K562 (cell line): ENCODE results near the gene ITGAL. TPM values are rescaled to one million over a fixed set of nuclear protein-coding genes. Genes with fewer than 3 reads are reported as not detected.

ENCODE experiments used
- ASH1L ChIP-seq: fragments of 450-650 bp; IDR thresholded peaks from 2 replicates; pipeline ENCODE4 v1.6.1; 2018; ENCODE audit warnings: borderline replicate concordance, mild to moderate bottlenecking, low read depth; ENCODE audit not compliant: partially characterized antibody
- BCOR ChIP-seq: fragments of 450-650 bp; IDR thresholded peaks from 2 replicates; pipeline ENCODE4 v1.6.1; 2016
- CBX3 ChIP-seq, 2 experiments: IDR thresholded peaks; 1 replicate in 1 of 2; 2 replicates in 1 of 2; pipeline ENCODE4 v1.6.1; 2012; ENCODE audit warnings: inconsistent platforms in 2 of 2, low read length in 2 of 2, borderline replicate concordance in 1 of 2, control low read depth in 1 of 2
- CEBPB ChIP-seq: fragments of 450-650 bp; IDR thresholded peaks from 2 replicates; pipeline ENCODE4 v1.6.1; 2016; ENCODE audit warnings: missing genetic modification characterization, missing compliant biosample characterization
- ESRRA ChIP-seq: fragments of 450-650 bp; IDR thresholded peaks from 2 replicates; pipeline ENCODE4 v1.6.1; 2014; ENCODE audit warnings: low read depth, mild to moderate bottlenecking, moderate library complexity, borderline replicate concordance
- ESRRB ChIP-seq: fragments of 250-450 bp; sonication (Bioruptor Pico); IDR thresholded peaks from 2 replicates; pipeline ENCODE4 v1.5.0; 2020; ENCODE audit warnings: mild to moderate bottlenecking, moderate library complexity, borderline replicate concordance
- FOXK1 ChIP-seq: sonication (generic); formaldehyde crosslinking; IDR thresholded peaks from 2 replicates; pipeline ENCODE4 v1.8.0; 2022; ENCODE audit warnings: missing genetic modification reagents, mild to moderate bottlenecking, borderline replicate concordance
- FOXP1 ChIP-seq: sonication (generic); formaldehyde crosslinking; IDR thresholded peaks from 2 replicates; pipeline ENCODE4 v1.8.0; 2022; ENCODE audit warnings: mild to moderate bottlenecking, missing genetic modification reagents
- HDGF ChIP-seq: fragments of 450-650 bp; IDR thresholded peaks from 2 replicates; pipeline ENCODE4 v1.6.1; 2016
- JUN ChIP-seq, 2 experiments: sonication (generic) in 1 of 2; formaldehyde crosslinking in 1 of 2; IDR thresholded peaks; 2 replicates each; pipeline versions ENCODE4 v1.6.1 to v1.8.0; 2012 to 2022; ENCODE audit warnings: borderline replicate concordance in 2 of 2, mild to moderate bottlenecking in 2 of 2, improper control_type of control experiment in 1 of 2, low read depth in 1 of 2, low read length in 1 of 2, missing genetic modification reagents in 1 of 2
- MBD2 ChIP-seq: sonication (generic); IDR thresholded peaks from 2 replicates; pipeline ENCODE4 v1.6.1; 2016; ENCODE audit warnings: low read depth, borderline replicate concordance
- MCM7 ChIP-seq, 2 experiments: fragments of 450-650 bp; IDR thresholded peaks; 2 replicates each; pipeline ENCODE4 v1.6.1; 2016 to 2018
- NCOA1 ChIP-seq: fragments of 450-650 bp; IDR thresholded peaks from 2 replicates; pipeline ENCODE4 v1.6.1; 2016; ENCODE audit warnings: low read depth
- NR0B1 ChIP-seq: fragments of 450-650 bp; IDR thresholded peaks from one replicate; pipeline ENCODE4 v1.6.1; 2018; ENCODE audit warnings: mild to moderate bottlenecking, moderate library complexity; ENCODE audit not compliant: partially characterized antibody
- PML ChIP-seq: IDR thresholded peaks from 2 replicates; pipeline ENCODE4 v1.6.1; 2012; ENCODE audit warnings: low read length, inconsistent platforms
- POLR3A ChIP-seq: IDR thresholded peaks from 2 replicates; pipeline ENCODE4 v1.6.1; 2011; ENCODE audit warnings: borderline replicate concordance, mild to moderate bottlenecking, moderate library complexity; ENCODE audit not compliant: insufficient read length, insufficient read depth; ENCODE audit errors: extremely low read depth
- RNF219 ChIP-seq: fragments of 250-450 bp; sonication (Bioruptor Pico); IDR thresholded peaks from 2 replicates; pipeline ENCODE4 v1.5.0; 2022; ENCODE audit warnings: mild to moderate bottlenecking
- STAG1 ChIP-seq: sonication (generic); formaldehyde crosslinking; IDR thresholded peaks from 2 replicates; pipeline ENCODE4 v1.5.0; 2020; ENCODE audit warnings: missing genetic modification reagents, borderline replicate concordance
- ZMIZ1 ChIP-seq, 2 experiments: fragments of 150-350 bp in 1 of 2; IDR thresholded peaks; 2 replicates each; pipeline ENCODE4 v1.6.1; 2012 to 2016; ENCODE audit warnings: low read depth in 2 of 2, low read length in 2 of 2, mild to moderate bottlenecking in 1 of 2, moderate library complexity in 1 of 2
- ZNF41 ChIP-seq: fragments of 250-450 bp; sonication (Bioruptor Pico); conservative IDR thresholded peaks from 2 replicates; pipeline ENCODE4 v1.4.0; 2020; ENCODE audit warnings: mild to moderate bottlenecking
- ZNF551 ChIP-seq: fragments of 250-450 bp; sonication (Bioruptor Pico); IDR thresholded peaks from 2 replicates; pipeline ENCODE4 v1.5.0; 2021; ENCODE audit warnings: mild to moderate bottlenecking, moderate library complexity
- polyA plus RNA-seq, 8 experiments: library from polyadenylated mRNA; depleted of rRNA in 4 of 8; stranded (reverse) in 5 of 8; unstranded in 3 of 8; fragments of >200 nt; fragmentation: Nextera tagmentation in 2 of 8; fragmentation: Illumina TruSeq in 1 of 8; extraction: Ambion mirVana in 2 of 8; extraction: Trizol in 1 of 8; gene quantifications; 2 replicates each; pipeline versions ENCODE4 v1.2.1 to v1.2.3, GENCODE V29; 2011 to 2014; ENCODE audit warnings: inconsistent platforms in 1 of 8, missing spikeins in 1 of 8
- total RNA-seq, 7 experiments: library from RNA; depleted of rRNA in 6 of 7; stranded (reverse); fragments of >200 nt in 6 of 7; fragmentation: Illumina TruSeq in 2 of 7; extraction: Trizol in 2 of 7; gene quantifications; 2 replicates each; pipeline versions ENCODE4 v1.2.1 to v1.2.3, GENCODE V29; 2011 to 2021; ENCODE audit warnings: low replicate concordance in 1 of 7

Gene ITGAL
- total and polyA plus RNA-seq, 9 of the 15 experiments (the other 6 are each of a cell fraction or from before 2014, with no cell fraction given), result 0.01 to 0.53 TPM; not detected in 7

- TF ChIP-seq ASH1L, result peak; percentile 67
- peak; percentile 76; the same call in 1 of the 2 replicates for TF ChIP-seq JUN (IDR thresholded peaks at IDR 0.05; ENCODE audit: borderline replicate concordance, low read depth, low read length)
- no peak for TF ChIP-seq JUN (CRISPR knock-in tag; IDR thresholded peaks at IDR 0.05; ENCODE audit: borderline replicate concordance)
- TF ChIP-seq STAG1 (CRISPR knock-in tag), result no peak
- TF ChIP-seq FOXP1 (CRISPR knock-in tag), result no peak
- no peak for TF ChIP-seq NCOA1
- no peak for TF ChIP-seq NR0B1
- peak; percentile 93 for TF ChIP-seq PML
- peak in 1 of 2 experiments; percentile 85; a peak in 2 of 3 replicates for TF ChIP-seq CBX3 (IDR thresholded peaks at IDR 0.05; ENCODE audit: borderline replicate concordance in 1 of 2, low read length in 2 of 2)
- TF ChIP-seq ZMIZ1 (IDR thresholded peaks at IDR 0.05; ENCODE audit: low read depth in 2 of 2, low read length in 2 of 2), result peak in 1 of 2 experiments; percentile 95; a peak in 2 of 4 replicates
- no peak for TF ChIP-seq ZNF41 (CRISPR knock-in tag)
- no peak for TF ChIP-seq ZNF551
- no peak for TF ChIP-seq MCM7 (IDR thresholded peaks at IDR 0.05)
- peak; percentile 75; the same call in 1 of the 2 replicates for TF ChIP-seq MBD2
- no peak for TF ChIP-seq POLR3A
- TF ChIP-seq CEBPB, result peak; percentile 97
- peak; percentile 55; the same call in 1 of the 2 replicates for TF ChIP-seq ESRRA
- TF ChIP-seq FOXK1 (CRISPR knock-in tag), result peak; percentile 91; the same call in 1 of the 2 replicates
- no peak for TF ChIP-seq RNF219 (CRISPR knock-in tag)
- no peak for TF ChIP-seq BCOR
- no peak for TF ChIP-seq HDGF
- no peak for TF ChIP-seq ESRRB (CRISPR knock-in tag)
Observed at GRCh38 chr16:30445408-30446202, 26.9 kb upstream of the ITGAL start, which contains the start of gene SEPHS2 (continued).
